K562 (cell line): ENCODE data around the gene HLA-E. TPM values are rescaled to one million over a fixed set of nuclear protein-coding genes. Genes with fewer than 3 reads are reported as not detected.
A peak's percentile ranks its signal among the peaks of the same experiment; 100 is the strongest.

Experiments used
- ARID3B ChIP-seq: fragments of 250-450 bp; sonication (Bioruptor Pico); IDR thresholded peaks from 2 replicates; pipeline ENCODE4 v1.4.0; 2020; ENCODE audit warnings: borderline replicate concordance
- CCNT2 ChIP-seq: IDR thresholded peaks from 2 replicates; pipeline ENCODE4 v1.6.1; 2011; ENCODE audit warnings: borderline replicate concordance, low read depth, mild to moderate bottlenecking, moderate library complexity, mixed read lengths, low read length; ENCODE audit not compliant: insufficient read length; ENCODE audit errors: extremely low read depth
- CHD4 ChIP-seq: fragments of 200-600 bp; sonication (generic); IDR thresholded peaks from 3 replicates; pipeline ENCODE4 v1.6.1; 2012; ENCODE audit warnings: low read depth, mild to moderate bottlenecking, mixed read lengths, low read length, inconsistent platforms; ENCODE audit not compliant: insufficient read depth, insufficient replicate concordance, poor library complexity, severe bottlenecking
- CHD7 ChIP-seq: fragments of 200-600 bp; sonication (generic); IDR thresholded peaks from one replicate; pipeline ENCODE4 v1.6.1; 2012; ENCODE audit warnings: mild to moderate bottlenecking, low read depth, low read length, inconsistent platforms
- IRF9 ChIP-seq: fragments of 450-650 bp; IDR thresholded peaks from 2 replicates; pipeline ENCODE4 v1.6.1; 2016; ENCODE audit warnings: missing biosample characterization, missing genetic modification characterization
- ZFPM2 ChIP-seq: fragments of 250-450 bp; sonication (Bioruptor Pico); IDR thresholded peaks from 2 replicates; pipeline ENCODE4 v1.5.1; 2022; ENCODE audit warnings: mild to moderate bottlenecking
- ZNF518B ChIP-seq: fragments of 250-450 bp; sonication (Bioruptor Pico); IDR thresholded peaks from 2 replicates; pipeline ENCODE4 v1.5.0; 2021; ENCODE audit warnings: mild to moderate bottlenecking, moderate library complexity
- polyA plus RNA-seq, 8 experiments: library from polyadenylated mRNA; depleted of rRNA in 4 of 8; stranded (reverse) in 5 of 8; unstranded in 3 of 8; fragments of >200 nt; fragmentation: Nextera tagmentation in 2 of 8; fragmentation: Illumina TruSeq in 1 of 8; extraction: Ambion mirVana in 2 of 8; extraction: Trizol in 1 of 8; gene quantifications; 2 replicates each; pipeline versions ENCODE4 v1.2.1 to v1.2.3, GENCODE V29; 2011 to 2014; ENCODE audit warnings: inconsistent platforms in 1 of 8, missing spikeins in 1 of 8
- total RNA-seq, 7 experiments: library from RNA; depleted of rRNA in 6 of 7; stranded (reverse); fragments of >200 nt in 6 of 7; fragmentation: Illumina TruSeq in 2 of 7; extraction: Trizol in 2 of 7; gene quantifications; 2 replicates each; pipeline versions ENCODE4 v1.2.1 to v1.2.3, GENCODE V29; 2011 to 2021; ENCODE audit warnings: low replicate concordance in 1 of 7

The HLA-E gene
- total and polyA plus RNA-seq, 9 of the 15 experiments (the other 6 are each of a cell fraction or from before 2014, with no cell fraction given), result 3.2 to 39.9 (median 26.8) TPM

GRCh38 chr6:30515944-30516753, 26.8 kb downstream of the HLA-E start (continued):
- TF ChIP-seq CHD7 (no peak), CHD4 (no peak), CCNT2 (peak; percentile 26), IRF9 (tag) (peak; percentile 76), ZFPM2 (CRISPR knock-in tag) (no peak), ZNF518B (CRISPR knock-in tag) (no peak), ARID3B (CRISPR knock-in tag) (no peak)
